HG02571 (cell line): ENCODE measurements around the gene CLTC.
A peak's percentile ranks its signal among the peaks of the same experiment; 100 is the strongest.
"Not testable (repeated sequence)": the region's sequence is repeated elsewhere in the genome, so short reads cannot be mapped to it uniquely, and the experiment has no call there.

Source experiments
- ATAC-seq: cut with Tn5 transposase; IDR thresholded peaks from one replicate; pipeline ENCODE4 v1.9.1; 2021; ENCODE audit warnings: mild to moderate bottlenecking, moderate library complexity; ENCODE audit not compliant: unreplicated experiment

The CLTC gene

DNA sequence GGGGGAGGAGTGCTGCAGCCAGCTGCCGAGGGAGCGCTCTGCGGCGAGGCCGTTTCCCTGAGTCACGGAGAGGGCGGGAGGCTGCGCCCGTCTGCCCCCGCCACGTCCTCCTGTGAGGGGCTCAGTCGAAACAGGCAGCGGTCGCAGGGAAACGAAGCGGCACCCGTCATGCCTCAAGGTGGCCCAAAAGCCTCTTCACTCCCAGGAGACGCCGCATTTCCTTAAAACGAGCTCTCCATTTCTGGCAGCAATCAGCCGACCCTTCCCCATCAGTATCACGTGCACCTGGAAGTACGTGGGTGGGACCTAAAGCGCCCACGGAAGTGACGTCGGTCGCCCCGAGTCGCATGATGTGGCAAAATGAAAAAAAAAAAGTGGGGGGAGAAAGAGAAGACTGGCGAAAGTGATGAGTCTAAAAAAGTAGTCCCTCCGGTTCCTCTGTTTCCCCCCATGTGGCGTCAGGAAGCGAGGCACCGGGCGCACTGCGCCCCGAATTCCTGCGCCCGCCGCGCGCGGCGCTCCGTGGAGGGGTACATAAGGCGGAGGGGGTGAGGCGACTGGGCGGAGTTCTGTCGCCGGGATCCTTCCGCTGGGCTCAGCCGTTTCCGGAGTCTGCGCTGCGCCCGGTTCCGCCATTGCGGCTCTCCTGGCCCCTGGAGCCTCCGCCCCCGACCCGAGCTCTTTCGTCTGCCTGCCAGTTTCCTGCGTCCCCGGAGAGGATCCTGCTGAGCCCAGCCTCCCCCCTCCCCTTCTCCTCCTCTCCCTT is at the start of gene CLTC:
Gene CLTC (plus strand): TSS at position 598 of the 766 bp plus-strand sequence. CDS start 237 bp downstream, outside the sequence.
- peak; percentile 70 for ATAC-seq

- ATAC-seq = no peak
Observed at GRCh38 chr17:59572301-59572924, 47.3 kb upstream of the CLTC start.

- not testable (repeated sequence) for ATAC-seq
Observed at GRCh38 chr17:59584168-59584567, 35.5 kb upstream of the CLTC start.

DNA sequence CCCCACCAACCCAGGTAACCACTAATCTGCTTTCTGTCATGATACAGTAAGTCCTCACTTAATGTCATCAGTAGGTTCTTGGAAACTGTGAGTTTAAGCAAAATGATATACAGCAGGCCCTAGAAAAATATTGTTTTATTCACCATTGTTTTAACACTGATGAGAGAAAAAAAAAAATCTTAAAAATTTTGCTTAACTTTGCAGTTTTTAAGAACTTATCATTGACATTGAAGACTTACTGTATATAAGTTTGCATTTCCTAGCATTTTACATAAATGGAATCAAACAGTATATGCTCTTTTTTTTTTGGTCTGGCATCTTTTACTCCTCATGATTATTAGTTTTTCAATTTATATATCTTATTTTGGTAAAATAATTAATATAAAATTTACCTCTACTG is 19.5 kb upstream of the CLTC start:
- no peak for ATAC-seq

DNA sequence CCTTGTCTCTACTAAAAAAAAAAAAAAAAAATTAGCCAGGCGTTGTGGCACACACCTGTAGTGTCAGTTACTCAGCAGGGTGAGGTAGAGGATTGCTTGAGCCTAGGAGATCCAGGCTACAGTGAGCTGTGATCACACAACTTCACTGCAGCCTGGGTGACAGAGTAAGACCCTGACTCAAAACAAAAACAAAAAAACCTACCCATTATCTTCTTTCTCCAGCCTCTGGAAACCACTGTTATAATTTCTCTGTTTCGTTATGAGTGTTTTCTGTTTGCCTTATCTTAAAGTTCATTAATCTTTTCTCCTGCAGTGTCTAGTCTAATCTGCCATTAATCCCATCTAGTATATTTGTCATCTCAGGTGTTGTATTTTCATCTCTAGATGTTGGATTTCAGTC is 18.6 kb upstream of the CLTC start:
- ATAC-seq = no peak

DNA sequence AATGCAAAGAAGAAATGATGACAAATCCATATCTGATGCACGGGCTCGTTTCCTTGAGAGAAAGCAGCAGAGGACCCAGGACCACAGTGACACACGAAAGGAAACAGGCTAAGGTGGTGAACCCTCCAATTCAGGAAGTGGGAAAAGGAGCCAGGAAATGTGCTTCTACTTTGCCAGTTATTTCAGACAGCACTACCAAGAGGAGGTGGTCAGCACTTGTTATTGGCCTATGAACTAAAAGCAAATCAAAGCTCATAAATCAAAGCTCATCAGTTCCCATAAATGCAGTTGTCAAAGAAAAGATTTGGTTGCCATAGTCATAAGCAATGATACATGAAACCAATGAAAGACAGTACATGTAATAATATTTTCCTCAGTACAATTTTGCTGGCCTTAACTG is 12.6 kb upstream of the CLTC start:
- no peak for ATAC-seq

- ATAC-seq = no peak
Observed at GRCh38 chr17:59607817-59608403, 11.8 kb upstream of the CLTC start.

DNA sequence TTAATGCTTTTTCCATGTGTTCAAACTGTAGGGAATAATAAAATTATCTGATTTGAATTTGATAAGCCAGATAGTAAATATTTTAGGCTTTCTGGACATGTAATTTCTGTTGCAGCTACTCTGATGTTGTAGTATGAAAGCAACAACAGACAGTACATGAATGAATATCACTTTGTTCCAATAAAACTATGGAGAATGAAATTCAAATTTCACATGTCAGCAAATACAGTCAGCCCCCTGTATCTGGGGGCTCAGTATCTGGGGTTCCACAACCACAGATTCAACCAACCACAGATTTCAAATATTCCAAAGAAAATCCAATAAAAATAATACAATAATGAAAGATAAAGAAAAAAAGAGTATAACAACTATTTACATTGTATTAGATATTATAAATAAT is 8.2 kb upstream of the CLTC start:
- ATAC-seq = no peak

DNA sequence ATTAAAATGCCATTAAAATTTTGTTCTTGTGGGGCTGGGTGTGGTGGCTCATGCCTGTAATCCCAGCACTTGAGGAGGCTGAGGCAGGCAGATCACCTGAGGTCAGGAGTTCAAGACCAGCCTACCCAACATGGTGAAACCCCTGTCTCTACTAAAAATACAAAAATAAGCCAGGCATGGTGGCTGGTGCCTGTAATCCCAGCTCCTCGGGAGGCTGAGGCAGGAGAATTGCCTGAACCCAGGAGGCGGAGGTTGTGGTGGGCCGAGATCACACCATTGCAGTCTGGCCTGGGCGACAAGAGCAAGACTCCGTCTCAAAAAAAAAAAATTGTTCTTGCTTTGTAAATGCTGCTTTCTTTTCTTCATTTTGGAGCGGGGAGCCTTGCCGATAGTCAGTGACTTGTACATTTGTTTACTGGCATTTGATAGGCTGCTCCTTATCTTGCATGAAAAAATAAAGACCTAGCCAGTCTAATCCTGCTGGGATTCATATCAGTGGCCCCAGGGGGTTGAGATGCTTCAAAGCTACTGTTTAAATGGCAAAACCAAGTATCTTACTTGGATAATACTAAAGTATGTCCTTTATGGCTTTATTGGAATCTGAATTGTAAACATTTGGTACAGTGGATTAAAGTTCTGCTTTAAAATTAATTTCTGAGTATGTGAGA is 3.3 kb upstream of the CLTC start:
- no peak for ATAC-seq

- no peak for ATAC-seq
Observed at GRCh38 chr17:59617156-59617732, 2.5 kb upstream of the CLTC start.

DNA sequence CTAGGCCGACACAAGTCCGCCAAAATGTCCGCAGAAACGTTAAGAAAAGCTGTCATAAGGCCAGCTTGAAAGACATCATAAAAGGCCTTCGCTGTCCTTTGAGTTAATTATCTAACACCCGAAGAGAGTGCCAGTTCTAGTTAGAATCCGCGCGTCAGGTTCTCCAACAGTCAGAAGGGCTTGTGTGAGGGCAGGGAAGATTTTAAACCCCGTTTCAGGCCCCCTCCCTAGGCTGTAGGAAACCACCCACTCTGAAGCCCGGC is 729 bp upstream of the CLTC start:
- ATAC-seq = no peak

DNA sequence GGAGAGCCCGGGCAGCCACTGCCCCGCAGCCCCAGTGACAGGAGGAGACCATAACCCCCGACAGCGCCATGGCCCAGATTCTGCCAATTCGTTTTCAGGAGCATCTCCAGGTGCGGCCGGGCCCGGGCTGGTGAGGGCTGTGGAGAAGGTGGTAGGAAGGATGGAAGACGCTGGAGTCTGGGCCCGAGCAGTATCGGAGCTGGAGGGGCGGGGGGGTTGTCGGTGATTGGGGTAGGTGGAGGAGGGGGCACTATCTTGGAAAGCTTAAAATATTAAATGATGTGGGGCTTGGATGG is 317 bp downstream of the CLTC start:
- ATAC-seq = peak; percentile 3

GRCh38 chr17:59620518-59621259 is 994 bp downstream of the CLTC start:
- ATAC-seq = no peak

DNA sequence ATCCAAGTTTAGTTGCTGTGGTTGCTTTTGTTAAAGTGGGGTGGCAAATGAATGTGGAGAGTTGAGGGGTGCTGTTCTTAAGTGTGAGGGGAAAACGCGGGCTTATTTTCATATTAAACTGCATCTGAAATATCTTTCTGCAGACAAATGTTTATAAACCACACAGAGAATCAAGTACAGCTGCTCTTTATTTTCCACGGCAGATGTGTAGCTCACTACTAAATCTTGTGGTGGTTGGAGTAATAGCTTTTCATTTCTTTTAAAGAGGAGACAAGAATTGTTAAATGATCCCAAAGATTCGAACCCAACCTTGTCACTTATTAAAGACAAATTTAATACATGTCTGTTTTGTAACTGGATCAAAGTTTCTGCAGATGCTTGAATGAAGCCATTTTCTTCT is 2.1 kb downstream of the CLTC start:
- no peak for ATAC-seq

DNA sequence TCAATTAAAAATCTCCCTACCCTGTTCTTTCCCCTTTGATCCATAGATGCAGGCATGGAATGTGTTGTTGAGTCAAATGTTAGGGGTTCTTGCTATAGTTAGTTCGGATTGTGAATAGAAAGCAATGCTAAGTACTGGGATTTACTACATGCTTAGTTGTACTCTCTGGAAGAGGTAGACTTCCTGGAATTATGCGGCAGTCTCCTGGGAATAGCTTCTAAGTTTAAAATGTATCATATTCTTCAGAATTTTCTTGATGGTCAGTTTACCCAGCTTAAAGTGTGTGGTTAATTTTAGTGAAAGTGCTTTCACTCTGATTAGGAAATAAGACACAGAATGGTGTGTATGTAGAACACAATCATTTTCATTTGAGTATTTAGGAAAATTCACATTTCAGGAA is 3.5 kb downstream of the CLTC start:
- no peak for ATAC-seq

DNA sequence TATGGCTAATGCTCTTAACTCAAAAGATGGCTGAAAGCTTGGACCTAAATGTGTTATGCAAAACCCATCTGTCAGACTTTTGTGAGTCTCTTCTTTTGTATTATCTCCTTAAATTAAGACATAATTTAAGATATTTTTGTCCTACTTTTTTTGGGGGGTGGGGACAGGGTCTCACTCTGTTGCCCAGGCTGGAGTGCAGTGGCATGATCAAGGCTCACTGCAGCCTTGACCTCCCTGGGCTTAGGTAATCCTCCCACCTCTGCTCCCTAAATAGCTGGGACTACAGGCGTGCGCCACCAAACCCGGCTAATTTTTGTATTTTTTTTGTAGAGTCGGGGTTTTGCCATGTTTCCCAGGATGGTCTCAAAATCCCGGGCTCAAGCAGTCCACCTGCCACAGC is 7.1 kb downstream of the CLTC start:
- no peak for ATAC-seq

DNA sequence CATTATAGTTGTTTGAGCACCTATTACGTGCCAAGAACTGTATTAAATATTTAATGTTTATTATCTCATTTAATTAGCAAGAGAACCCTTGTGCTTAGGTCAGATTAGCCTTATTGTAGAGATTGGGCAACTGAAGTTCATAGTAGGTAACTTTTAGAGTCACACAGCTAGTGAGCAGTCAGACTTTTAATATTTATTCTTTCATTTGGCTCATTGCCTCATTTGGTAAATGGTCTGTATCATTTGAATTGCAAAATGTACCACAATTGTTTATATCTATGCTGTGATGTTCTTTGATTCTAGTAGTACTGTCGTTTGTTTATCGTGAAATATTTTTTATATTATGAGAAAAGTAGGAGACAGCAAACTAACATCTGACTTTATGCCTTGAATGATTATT is 7.6 kb downstream of the CLTC start:
- ATAC-seq = no peak

GRCh38 chr17:59627770-59628171 is 8.1 kb downstream of the CLTC start:
- ATAC-seq = no peak

GRCh38 chr17:59629174-59629573 is 9.5 kb downstream of the CLTC start:
- ATAC-seq = no peak

DNA sequence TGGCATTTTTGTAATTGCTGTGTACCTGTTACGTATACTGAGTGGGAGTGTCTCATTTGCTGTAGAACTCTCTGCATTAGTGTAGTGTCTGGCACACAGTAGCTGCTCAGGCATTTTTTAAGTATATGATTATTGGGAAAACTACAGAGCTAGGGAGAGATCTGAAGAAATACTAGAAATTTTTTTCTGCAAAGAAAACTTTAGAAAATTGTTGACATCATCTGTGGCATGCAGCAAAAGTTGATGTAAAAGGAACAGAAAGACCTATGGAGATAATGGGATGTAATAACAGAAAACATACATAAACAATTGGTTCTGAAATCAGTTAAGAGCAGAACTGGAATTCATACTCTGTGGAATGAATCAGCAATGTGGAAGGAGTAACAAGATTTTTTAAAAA is 11.6 kb downstream of the CLTC start:
- ATAC-seq = no peak

DNA sequence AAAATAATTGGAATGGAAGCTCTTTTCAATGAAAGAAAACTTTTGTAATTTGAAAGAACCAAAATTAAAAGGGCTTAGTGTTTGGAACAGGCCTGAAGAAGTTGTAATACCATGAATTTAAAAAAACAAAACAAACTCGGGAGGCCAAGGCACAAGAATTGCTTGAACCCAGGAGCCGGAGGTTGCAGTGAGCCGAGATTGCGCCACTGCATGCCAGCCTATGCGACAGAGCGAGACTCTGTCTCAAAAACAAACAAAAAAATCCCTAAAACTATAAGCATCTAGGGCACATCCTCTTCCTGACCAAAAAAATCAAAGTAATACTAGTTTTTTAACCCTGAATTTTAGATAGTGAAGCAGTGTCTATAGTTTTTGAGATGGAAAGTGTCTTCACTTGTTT is 12.7 kb downstream of the CLTC start:
- no peak for ATAC-seq
